ENCODE measurements around the gene ARL2.

Gene ARL2

DNA sequence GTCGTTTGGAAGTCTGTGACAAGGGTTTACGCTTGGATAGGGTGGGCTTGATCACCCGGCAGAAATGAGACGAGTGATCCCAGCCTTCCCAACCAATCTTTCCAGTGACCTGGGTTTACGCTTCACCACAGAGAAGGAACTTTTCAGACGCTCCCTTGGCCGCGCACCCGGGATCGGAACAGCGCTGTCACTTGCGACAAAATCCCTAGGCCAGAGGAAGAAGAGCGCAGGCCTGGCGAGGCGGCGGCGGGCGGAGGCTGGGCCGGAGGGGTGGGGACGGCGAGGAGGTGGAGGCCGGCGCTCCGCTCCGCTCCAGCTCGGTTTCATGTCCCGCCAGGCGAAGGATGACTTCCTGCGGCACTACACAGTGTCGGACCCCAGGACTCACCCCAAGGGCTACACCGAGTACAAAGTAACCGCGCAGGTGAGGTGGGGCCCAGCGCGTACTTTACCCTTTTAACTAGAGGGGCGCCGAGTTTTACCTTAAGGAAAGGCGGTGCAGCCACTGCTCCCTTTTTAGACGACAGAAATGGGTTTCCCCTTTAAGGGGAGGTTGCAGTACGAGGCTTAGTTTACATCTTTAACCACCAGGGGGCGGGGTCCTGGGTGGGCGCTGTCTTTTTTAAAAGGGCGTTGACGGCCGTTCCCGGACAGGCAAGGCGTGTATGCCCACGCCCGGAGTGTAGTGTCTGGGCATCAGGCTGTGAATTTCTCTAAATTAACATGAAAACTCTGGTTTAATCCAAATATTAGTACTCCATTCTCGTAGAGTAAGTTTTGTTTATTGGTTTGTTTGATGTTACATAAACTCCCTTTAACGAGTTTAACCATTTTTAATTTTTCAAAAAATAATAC is 13.5 kb downstream of the ARL2 start, which contains the start of gene SNX15 (continued):
- TF ChIP-seq, protein P1, sequence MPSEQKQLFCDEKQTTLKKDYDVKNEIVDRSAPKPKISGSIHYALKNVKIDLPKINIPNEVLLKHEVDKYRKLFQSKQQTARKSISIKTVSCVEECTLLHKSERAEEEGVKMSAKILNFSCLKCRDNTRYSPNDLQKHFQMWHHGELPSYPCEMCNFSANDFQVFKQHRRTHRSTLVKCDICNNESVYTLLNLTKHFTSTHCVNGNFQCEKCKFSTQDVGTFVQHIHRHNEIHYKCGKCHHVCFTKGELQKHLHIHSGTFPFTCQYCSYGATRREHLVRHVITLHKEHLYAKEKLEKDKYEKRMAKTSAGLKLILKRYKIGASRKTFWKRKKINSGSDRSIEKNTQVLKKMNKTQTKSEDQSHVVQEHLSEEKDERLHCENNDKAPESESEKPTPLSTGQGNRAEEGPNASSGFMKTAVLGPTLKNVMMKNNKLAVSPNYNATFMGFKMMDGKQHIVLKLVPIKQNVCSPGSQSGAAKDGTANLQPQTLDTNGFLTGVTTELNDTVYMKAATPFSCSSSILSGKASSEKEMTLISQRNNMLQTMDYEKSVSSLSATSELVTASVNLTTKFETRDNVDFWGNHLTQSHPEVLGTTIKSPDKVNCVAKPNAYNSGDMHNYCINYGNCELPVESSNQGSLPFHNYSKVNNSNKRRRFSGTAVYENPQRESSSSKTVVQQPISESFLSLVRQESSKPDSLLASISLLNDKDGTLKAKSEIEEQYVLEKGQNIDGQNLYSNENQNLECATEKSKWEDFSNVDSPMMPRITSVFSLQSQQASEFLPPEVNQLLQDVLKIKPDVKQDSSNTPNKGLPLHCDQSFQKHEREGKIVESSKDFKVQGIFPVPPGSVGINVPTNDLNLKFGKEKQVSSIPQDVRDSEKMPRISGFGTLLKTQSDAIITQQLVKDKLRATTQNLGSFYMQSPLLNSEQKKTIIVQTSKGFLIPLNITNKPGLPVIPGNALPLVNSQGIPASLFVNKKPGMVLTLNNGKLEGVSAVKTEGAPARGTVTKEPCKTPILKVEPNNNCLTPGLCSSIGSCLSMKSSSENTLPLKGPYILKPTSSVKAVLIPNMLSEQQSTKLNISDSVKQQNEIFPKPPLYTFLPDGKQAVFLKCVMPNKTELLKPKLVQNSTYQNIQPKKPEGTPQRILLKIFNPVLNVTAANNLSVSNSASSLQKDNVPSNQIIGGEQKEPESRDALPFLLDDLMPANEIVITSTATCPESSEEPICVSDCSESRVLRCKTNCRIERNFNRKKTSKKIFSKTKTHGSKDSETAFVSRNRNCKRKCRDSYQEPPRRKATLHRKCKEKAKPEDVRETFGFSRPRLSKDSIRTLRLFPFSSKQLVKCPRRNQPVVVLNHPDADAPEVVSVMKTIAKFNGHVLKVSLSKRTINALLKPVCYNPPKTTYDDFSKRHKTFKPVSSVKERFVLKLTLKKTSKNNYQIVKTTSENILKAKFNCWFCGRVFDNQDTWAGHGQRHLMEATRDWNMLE (tag by site-specific recombination; conservative IDR thresholded peaks at IDR 0.05; ENCODE audit: low read depth), result no peak
- TF ChIP-seq, protein P2, sequence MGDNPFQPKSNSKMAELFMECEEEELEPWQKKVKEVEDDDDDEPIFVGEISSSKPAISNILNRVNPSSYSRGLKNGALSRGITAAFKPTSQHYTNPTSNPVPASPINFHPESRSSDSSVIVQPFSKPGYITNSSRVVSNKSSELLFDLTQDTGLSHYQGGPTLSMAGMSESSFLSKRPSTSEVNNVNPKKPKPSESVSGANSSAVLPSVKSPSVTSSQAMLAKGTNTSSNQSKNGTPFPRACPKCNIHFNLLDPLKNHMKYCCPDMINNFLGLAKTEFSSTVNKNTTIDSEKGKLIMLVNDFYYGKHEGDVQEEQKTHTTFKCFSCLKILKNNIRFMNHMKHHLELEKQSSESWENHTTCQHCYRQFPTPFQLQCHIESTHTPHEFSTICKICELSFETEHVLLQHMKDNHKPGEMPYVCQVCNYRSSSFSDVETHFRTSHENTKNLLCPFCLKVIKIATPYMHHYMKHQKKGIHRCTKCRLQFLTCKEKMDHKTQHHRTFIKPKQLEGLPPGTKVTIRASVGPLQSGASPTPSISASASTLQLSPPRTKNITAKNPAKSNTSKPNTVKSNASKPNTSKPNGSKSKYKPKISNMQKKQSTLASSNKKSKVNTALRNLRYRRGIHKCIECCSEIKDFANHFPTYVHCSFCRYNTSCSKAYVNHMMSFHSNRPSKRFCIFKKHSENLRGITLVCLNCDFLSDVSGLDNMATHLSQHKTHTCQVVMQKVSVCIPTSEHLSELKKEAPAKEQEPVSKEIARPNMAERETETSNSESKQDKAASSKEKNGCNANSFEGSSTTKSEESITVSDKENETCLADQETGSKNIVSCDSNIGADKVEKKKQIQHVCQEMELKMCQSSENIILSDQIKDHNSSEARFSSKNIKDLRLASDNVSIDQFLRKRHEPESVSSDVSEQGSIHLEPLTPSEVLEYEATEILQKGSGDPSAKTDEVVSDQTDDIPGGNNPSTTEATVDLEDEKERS (tag by site-specific recombination; IDR thresholded peaks at IDR 0.05), result no peak
- TF ChIP-seq KLF7 (tag by site-specific recombination; IDR thresholded peaks at IDR 0.05; ENCODE audit: borderline replicate concordance) (peak; percentile 49; the same call in 1 of the 2 replicates), ZNF501 (tag by site-specific recombination; IDR thresholded peaks at IDR 0.05) (peak; percentile 81; the same call in 1 of the 2 replicates), ZNF48 (tag by site-specific recombination; IDR thresholded peaks at IDR 0.05) (no peak), ZNF560 (tag by site-specific recombination; IDR thresholded peaks at IDR 0.05; ENCODE audit: borderline replicate concordance) (no peak), KLF16 (tag by site-specific recombination; IDR thresholded peaks at IDR 0.05) (peak; percentile 95), BCL11B (tag by site-specific recombination; IDR thresholded peaks at IDR 0.05; ENCODE audit: low read depth) (peak; percentile 69; the same call in 1 of the 2 replicates), ZSCAN16 (tag by site-specific recombination; IDR thresholded peaks at IDR 0.05) (peak; percentile 95), ZNF777 (tag by site-specific recombination; IDR thresholded peaks at IDR 0.05; ENCODE audit: borderline replicate concordance) (peak; percentile 49; the same call in 1 of the 2 replicates), ZNF610 (tag by site-specific recombination; IDR thresholded peaks at IDR 0.05; ENCODE audit: borderline replicate concordance) (peak; percentile 93), GLIS1 (tag by site-specific recombination; IDR thresholded peaks at IDR 0.05) (peak; percentile 32; the same call in 1 of the 2 replicates), ZNF16 (tag by site-specific recombination; IDR thresholded peaks at IDR 0.05; ENCODE audit: low read depth) (no peak), ZNF555 (tag by site-specific recombination; conservative IDR thresholded peaks at IDR 0.05) (no peak), ZFP69B (tag by site-specific recombination; IDR thresholded peaks at IDR 0.05) (peak; percentile 100)
- TF ChIP-seq, protein P3, sequence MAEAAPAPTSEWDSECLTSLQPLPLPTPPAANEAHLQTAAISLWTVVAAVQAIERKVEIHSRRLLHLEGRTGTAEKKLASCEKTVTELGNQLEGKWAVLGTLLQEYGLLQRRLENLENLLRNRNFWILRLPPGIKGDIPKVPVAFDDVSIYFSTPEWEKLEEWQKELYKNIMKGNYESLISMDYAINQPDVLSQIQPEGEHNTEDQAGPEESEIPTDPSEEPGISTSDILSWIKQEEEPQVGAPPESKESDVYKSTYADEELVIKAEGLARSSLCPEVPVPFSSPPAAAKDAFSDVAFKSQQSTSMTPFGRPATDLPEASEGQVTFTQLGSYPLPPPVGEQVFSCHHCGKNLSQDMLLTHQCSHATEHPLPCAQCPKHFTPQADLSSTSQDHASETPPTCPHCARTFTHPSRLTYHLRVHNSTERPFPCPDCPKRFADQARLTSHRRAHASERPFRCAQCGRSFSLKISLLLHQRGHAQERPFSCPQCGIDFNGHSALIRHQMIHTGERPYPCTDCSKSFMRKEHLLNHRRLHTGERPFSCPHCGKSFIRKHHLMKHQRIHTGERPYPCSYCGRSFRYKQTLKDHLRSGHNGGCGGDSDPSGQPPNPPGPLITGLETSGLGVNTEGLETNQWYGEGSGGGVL (tag by site-specific recombination; IDR thresholded peaks at IDR 0.05), result no peak
- TF ChIP-seq, protein P4, sequence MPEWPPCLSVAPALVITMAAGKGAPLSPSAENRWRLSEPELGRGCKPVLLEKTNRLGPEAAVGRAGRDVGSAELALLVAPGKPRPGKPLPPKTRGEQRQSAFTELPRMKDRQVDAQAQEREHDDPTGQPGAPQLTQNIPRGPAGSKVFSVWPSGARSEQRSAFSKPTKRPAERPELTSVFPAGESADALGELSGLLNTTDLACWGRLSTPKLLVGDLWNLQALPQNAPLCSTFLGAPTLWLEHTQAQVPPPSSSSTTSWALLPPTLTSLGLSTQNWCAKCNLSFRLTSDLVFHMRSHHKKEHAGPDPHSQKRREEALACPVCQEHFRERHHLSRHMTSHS (tag by site-specific recombination; IDR thresholded peaks at IDR 0.05), result no peak
- TF ChIP-seq, protein P5, sequence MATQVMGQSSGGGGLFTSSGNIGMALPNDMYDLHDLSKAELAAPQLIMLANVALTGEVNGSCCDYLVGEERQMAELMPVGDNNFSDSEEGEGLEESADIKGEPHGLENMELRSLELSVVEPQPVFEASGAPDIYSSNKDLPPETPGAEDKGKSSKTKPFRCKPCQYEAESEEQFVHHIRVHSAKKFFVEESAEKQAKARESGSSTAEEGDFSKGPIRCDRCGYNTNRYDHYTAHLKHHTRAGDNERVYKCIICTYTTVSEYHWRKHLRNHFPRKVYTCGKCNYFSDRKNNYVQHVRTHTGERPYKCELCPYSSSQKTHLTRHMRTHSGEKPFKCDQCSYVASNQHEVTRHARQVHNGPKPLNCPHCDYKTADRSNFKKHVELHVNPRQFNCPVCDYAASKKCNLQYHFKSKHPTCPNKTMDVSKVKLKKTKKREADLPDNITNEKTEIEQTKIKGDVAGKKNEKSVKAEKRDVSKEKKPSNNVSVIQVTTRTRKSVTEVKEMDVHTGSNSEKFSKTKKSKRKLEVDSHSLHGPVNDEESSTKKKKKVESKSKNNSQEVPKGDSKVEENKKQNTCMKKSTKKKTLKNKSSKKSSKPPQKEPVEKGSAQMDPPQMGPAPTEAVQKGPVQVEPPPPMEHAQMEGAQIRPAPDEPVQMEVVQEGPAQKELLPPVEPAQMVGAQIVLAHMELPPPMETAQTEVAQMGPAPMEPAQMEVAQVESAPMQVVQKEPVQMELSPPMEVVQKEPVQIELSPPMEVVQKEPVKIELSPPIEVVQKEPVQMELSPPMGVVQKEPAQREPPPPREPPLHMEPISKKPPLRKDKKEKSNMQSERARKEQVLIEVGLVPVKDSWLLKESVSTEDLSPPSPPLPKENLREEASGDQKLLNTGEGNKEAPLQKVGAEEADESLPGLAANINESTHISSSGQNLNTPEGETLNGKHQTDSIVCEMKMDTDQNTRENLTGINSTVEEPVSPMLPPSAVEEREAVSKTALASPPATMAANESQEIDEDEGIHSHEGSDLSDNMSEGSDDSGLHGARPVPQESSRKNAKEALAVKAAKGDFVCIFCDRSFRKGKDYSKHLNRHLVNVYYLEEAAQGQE (tag by site-specific recombination; IDR thresholded peaks at IDR 0.05), result 0 out of 2 replicates have a peak, but pooled peaks have one; percentile 23
- TF ChIP-seq, protein P6, sequence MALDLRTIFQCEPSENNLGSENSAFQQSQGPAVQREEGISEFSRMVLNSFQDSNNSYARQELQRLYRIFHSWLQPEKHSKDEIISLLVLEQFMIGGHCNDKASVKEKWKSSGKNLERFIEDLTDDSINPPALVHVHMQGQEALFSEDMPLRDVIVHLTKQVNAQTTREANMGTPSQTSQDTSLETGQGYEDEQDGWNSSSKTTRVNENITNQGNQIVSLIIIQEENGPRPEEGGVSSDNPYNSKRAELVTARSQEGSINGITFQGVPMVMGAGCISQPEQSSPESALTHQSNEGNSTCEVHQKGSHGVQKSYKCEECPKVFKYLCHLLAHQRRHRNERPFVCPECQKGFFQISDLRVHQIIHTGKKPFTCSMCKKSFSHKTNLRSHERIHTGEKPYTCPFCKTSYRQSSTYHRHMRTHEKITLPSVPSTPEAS (tag by site-specific recombination; IDR thresholded peaks at IDR 0.05), result no peak
- TF ChIP-seq, protein P7, sequence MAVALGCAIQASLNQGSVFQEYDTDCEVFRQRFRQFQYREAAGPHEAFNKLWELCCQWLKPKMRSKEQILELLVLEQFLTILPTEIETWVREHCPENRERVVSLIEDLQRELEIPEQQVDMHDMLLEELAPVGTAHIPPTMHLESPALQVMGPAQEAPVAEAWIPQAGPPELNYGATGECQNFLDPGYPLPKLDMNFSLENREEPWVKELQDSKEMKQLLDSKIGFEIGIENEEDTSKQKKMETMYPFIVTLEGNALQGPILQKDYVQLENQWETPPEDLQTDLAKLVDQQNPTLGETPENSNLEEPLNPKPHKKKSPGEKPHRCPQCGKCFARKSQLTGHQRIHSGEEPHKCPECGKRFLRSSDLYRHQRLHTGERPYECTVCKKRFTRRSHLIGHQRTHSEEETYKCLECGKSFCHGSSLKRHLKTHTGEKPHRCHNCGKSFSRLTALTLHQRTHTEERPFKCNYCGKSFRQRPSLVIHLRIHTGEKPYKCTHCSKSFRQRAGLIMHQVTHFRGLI (tag by site-specific recombination; IDR thresholded peaks at IDR 0.05), result peak; percentile 16; the same call in 1 of the 2 replicates
